MCF 10A (cell line): Measurements from ENCODE around the gene SLC9A8. TPM values are rescaled to one million over a fixed set of nuclear protein-coding genes. Genes with fewer than 3 reads are reported as not detected.

ENCODE experiments used
- BruUV-seq: library from RNA; stranded (reverse); fragments of 400-500 nt; replicated peaks from 2 replicates; lab custom pipeline; 2021; lab: Mats Ljungman, UMichigan
- CTCF ChIA-PET: fragments of 300-600 bp; sonication (Branson Sonifier 250); formaldehyde crosslinking; extraction: SDS; loops from one replicate; lab custom pipeline; 2021; ENCODE audit warnings: antibody characterized with exemption, inconsistent platforms; lab: Yijun Ruan, JAX
- POLR2A ChIA-PET: fragments of 300-600, 350-650 bp; sonication (Branson Sonifier 250); formaldehyde crosslinking; extraction: SDS; loops from one replicate; lab custom pipeline; 2020; ENCODE audit warnings: antibody characterized with exemption, inconsistent platforms; lab: Yijun Ruan, JAX
- DNase-seq: peaks from one replicate; pipeline ENCODE4 v3.0.0-alpha.2; 2018; ENCODE audit not compliant: unreplicated experiment
- H3K27ac Mint-ChIP-seq: one replicate; pipeline ENCODE4 v1.8.0; 2022; ENCODE audit warnings: mild to moderate bottlenecking, low read depth, mixed read lengths; ENCODE audit not compliant: unreplicated experiment
- H3K27me3 Mint-ChIP-seq: one replicate; pipeline ENCODE4 v1.8.0; 2022; ENCODE audit warnings: mixed read lengths; ENCODE audit not compliant: insufficient read depth, unreplicated experiment
- H3K36me3 Mint-ChIP-seq: one replicate; pipeline ENCODE4 v1.8.0; 2022; ENCODE audit warnings: mild to moderate bottlenecking, moderate library complexity, mixed read lengths; ENCODE audit not compliant: insufficient read depth, unreplicated experiment
- H3K4me1 Mint-ChIP-seq: one replicate; pipeline ENCODE4 v1.8.0; 2022; ENCODE audit warnings: mixed read lengths; ENCODE audit not compliant: insufficient read depth, unreplicated experiment
- H3K4me3 Mint-ChIP-seq: one replicate; pipeline ENCODE4 v1.8.0; 2022; ENCODE audit warnings: mild to moderate bottlenecking, moderate library complexity, mixed read lengths; ENCODE audit not compliant: unreplicated experiment
- H3K9me3 Mint-ChIP-seq: one replicate; pipeline ENCODE4 v1.8.0; 2022; ENCODE audit warnings: mixed read lengths; ENCODE audit not compliant: unreplicated experiment
- intact Hi-C: fragments of 100-400 bp; cut with micrococcal nuclease; formaldehyde crosslinking; loops from 2 replicates; pipeline ENCODE4 v1.14.1; 2022
- total RNA-seq: library from RNA; stranded (reverse); gene quantifications from 2 replicates; pipeline ENCODE4 v1.2.3, GENCODE V29; 2022
- TF ChIP-seq, protein P1 (sequence below): fragments of 200-600 bp; IDR thresholded peaks from one replicate; pipeline ENCODE4 v1.8.0; 2022; ENCODE audit warnings: antibody characterized with exemption, mild to moderate bottlenecking; ENCODE audit not compliant: unreplicated experiment

Gene SLC9A8
- total RNA-seq, 1 experiment from 2014 or later = 14.6 TPM

DNA sequence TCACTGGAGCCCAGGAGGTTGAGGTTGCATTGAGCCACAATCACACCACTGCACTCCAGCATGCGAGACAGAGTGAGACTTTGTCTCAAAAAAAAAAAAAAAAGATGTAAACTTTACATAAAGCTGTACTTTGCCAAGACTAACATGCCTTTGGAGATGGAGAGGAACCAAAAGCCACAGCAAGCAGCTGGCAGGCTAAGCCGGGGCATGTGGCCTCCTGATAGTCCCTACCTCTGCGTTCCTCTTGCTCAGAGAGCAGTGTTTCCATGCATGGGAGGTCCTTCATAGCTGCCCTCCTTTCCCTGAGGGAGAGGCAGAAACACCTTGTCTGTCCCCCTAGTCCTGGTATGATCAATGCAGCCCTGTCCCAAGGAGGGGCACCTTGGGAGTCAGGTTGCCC lies 67.5 kb downstream of the SLC9A8 start:
- TF ChIP-seq, protein P1, sequence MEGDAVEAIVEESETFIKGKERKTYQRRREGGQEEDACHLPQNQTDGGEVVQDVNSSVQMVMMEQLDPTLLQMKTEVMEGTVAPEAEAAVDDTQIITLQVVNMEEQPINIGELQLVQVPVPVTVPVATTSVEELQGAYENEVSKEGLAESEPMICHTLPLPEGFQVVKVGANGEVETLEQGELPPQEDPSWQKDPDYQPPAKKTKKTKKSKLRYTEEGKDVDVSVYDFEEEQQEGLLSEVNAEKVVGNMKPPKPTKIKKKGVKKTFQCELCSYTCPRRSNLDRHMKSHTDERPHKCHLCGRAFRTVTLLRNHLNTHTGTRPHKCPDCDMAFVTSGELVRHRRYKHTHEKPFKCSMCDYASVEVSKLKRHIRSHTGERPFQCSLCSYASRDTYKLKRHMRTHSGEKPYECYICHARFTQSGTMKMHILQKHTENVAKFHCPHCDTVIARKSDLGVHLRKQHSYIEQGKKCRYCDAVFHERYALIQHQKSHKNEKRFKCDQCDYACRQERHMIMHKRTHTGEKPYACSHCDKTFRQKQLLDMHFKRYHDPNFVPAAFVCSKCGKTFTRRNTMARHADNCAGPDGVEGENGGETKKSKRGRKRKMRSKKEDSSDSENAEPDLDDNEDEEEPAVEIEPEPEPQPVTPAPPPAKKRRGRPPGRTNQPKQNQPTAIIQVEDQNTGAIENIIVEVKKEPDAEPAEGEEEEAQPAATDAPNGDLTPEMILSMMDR = no peak
- ChIA-PET POLR2A (interaction anchor here (1.3 kb wide), 1 partner anchor 8 kb away, joined by 4 read pairs; no protein-coding TSS in a partner anchor), CTCF (interaction anchor here (0.6 to 0.9 kb wide), 3 partner anchors 22 to 456 kb away, joined by 3 to 4 read pairs (median 3); no protein-coding TSS in a partner anchor)
- no peaks in the 10 kb centered on the region for H3K9me3 Mint-ChIP-seq
- no peaks in the 10 kb centered on the region for H3K4me1 Mint-ChIP-seq
- H3K27me3 Mint-ChIP-seq = no peaks in the 10 kb centered on the region
- intact Hi-C loops = no loop called here
- no peak overlapping the region for H3K4me3 Mint-ChIP-seq
- H3K36me3 Mint-ChIP-seq = peaks cover 22% of the 10 kb centered on the region
- no TSS peak for BruUV-seq
- H3K27ac Mint-ChIP-seq = no peak overlapping the region
- no peak for DNase-seq

DNA sequence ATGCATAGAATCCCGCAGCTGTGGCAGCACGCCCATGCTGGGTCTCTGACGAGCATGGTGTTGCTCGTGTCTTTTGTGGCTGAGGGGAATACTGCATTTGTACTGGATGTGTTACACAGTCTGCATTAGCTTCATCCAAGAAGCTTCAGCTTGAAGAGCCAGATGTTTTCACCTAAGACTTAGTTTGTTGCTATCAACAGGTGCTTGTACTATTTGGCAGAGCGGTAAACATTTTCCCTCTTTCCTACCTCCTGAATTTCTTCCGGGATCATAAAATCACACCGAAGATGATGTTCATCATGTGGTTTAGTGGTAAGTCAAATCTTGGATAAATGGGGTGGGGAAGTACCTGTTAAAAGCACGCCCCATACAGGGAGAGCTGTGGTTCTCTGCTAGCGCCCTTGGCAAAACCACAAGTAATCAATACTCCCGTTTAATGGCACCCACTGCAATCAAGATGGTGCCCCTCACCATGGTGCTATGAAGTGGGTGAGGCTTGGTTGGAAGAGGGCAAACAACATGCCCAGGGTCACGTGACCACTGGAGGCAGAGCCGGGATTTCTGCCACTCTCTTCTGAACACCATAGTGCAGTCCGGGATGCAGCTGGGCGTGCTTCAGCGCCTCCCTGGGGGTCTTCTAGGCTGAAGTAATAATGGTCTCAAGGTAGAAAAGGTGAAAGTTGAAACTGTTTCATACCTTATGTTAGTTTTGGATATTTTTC lies 68.3 kb downstream of the SLC9A8 start:
- H3K9me3 Mint-ChIP-seq = no peaks in the 10 kb centered on the region
- ChIA-PET POLR2A (interaction anchor here (1.3 kb wide), 1 partner anchor 9 kb away, joined by 4 read pairs; no protein-coding TSS in a partner anchor), CTCF (interaction anchor here (0.6 to 0.9 kb wide), 4 partner anchors 23 to 457 kb away, joined by 3 to 4 read pairs (median 3); no protein-coding TSS in a partner anchor)
- DNase-seq = no peak
- TF ChIP-seq, protein P1 = no peak
- no peaks in the 10 kb centered on the region for H3K4me1 Mint-ChIP-seq
- no peak overlapping the region for H3K27ac Mint-ChIP-seq
- no peaks in the 10 kb centered on the region for H3K27me3 Mint-ChIP-seq
- no TSS peak for BruUV-seq
- peaks cover 22% of the 10 kb centered on the region for H3K36me3 Mint-ChIP-seq
- intact Hi-C loops = no loop called here
- no peak overlapping the region for H3K4me3 Mint-ChIP-seq

- Mint-ChIP-seq H3K4me1 (no peaks in the 10 kb centered on the region), H3K4me3 (no peak overlapping the region), H3K9me3 (no peaks in the 10 kb centered on the region), H3K27me3 (no peaks in the 10 kb centered on the region), H3K36me3 (peaks cover 31% of the 10 kb centered on the region), H3K27ac (no peak overlapping the region)
- ChIA-PET CTCF (no interaction called here), POLR2A (no interaction called here)
- BruUV-seq = no TSS peak
- TF ChIP-seq, protein P1 = no peak
- intact Hi-C loops = no loop called here
- no peak for DNase-seq
Measured at GRCh38 chr20:49882171-49882970, 69.7 kb downstream of the SLC9A8 start.

- no peak overlapping the region for H3K27ac Mint-ChIP-seq
Measured at GRCh38 chr20:49883246-49883802, 70.7 kb downstream of the SLC9A8 start.

More at GRCh38 chr20:49883246-49883802, 70.7 kb downstream of the SLC9A8 start:
- intact Hi-C loops = no loop called here
- Mint-ChIP-seq H3K36me3 (peaks cover 27% of the 10 kb centered on the region), H3K4me3 (no peak overlapping the region), H3K4me1 (peaks cover under 1% of the 10 kb centered on the region), H3K27me3 (no peaks in the 10 kb centered on the region), H3K9me3 (no peaks in the 10 kb centered on the region)
- TF ChIP-seq, protein P1 = no peak
- no TSS peak for BruUV-seq
- CTCF ChIA-PET = interaction anchor here (1.0 to 1.1 kb wide), 2 partner anchors 16 to 99 kb away, joined by 3 read pairs; no protein-coding TSS in a partner anchor
- no peak for DNase-seq
- POLR2A ChIA-PET = no interaction called here
